Measurements from ENCODE around the gene STK32C. TPM values are rescaled to one million over a fixed set of nuclear protein-coding genes. Genes with fewer than 3 reads are reported as not detected.
A peak's percentile ranks its signal among the peaks of the same experiment; 100 is the strongest.

STK32C gene
- total and polyA plus RNA-seq, 8 donors = 9.9 to 18.2 (median 11.6) TPM

DNA sequence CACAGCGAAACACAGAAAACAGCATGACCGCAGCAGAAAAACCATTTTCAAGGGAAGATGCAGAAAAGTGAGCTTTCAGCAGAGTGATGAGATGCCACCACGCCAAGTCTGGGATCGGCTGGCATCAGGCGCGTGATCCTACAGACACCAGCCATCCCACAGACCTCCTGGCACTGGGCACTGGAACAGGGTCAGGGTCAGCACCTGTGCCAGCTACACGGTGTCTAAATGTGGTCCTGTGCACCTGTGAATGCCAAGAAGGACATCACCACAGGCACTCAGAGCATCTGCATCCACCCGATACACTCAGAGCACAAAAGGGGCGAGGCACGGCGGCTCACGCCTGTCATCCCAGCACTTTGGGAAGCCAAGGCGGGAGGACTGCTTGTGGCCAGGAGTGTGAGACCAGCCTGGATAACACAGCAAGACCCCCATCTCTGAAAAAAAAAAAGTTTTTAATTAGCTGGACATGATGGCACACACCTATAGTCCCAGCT is 31.5 kb downstream of the STK32C start:
- no peaks in the 10 kb centered on the region for H3K27me3 ChIP-seq
- no peaks in the 10 kb centered on the region for H3K9me3 ChIP-seq
- H3K4me3 ChIP-seq = no peak overlapping the region
- intact Hi-C loops (cut with DNase I) = no loop called here
- no peaks in the 10 kb centered on the region for H3K4me1 ChIP-seq
- TF ChIP-seq, protein P1, sequence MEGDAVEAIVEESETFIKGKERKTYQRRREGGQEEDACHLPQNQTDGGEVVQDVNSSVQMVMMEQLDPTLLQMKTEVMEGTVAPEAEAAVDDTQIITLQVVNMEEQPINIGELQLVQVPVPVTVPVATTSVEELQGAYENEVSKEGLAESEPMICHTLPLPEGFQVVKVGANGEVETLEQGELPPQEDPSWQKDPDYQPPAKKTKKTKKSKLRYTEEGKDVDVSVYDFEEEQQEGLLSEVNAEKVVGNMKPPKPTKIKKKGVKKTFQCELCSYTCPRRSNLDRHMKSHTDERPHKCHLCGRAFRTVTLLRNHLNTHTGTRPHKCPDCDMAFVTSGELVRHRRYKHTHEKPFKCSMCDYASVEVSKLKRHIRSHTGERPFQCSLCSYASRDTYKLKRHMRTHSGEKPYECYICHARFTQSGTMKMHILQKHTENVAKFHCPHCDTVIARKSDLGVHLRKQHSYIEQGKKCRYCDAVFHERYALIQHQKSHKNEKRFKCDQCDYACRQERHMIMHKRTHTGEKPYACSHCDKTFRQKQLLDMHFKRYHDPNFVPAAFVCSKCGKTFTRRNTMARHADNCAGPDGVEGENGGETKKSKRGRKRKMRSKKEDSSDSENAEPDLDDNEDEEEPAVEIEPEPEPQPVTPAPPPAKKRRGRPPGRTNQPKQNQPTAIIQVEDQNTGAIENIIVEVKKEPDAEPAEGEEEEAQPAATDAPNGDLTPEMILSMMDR (IDR thresholded peaks at IDR 0.05) = no peak
- DNase-seq (peak in 1 of 4 donors; percentile 39), ATAC-seq (no peak)
- H3K36me3 ChIP-seq = no peaks in the 10 kb centered on the region
- no peak overlapping the region for H3K27ac ChIP-seq

DNA sequence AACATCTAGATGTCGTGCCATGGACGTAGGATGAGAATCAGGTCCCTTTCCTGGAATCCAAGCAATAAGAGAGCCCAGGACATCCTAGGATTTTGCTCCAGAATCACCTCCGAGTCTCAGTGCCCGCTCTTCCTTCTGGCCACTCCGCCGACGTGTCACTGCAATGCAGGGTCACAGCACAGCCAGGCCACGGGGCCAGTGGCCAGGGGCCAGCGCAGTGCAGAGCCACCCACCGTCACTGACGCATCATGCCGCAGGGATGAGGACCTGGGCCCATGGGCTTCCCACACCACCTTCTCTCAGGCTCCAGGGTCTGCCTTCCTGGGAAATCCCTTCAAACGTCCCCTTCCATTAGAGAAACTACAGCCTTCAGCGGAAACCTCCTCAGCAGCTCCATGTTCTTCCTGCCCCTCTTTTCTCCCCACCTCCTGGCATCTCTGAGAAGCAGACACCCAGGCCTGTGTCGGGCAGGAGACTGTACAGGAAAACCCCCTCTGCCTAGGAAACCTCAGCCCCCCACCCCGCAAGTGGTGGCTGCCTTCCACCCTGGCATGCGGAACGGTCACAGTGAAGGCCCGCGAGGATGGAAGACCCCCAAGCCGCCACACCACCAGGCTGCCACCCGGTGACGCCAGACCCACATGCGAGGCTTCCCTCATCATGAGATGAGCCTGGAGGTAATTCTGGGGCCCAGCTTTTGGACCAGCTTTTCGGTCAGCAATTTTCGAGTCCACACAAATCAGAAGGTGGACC is 32.1 kb downstream of the STK32C start:
- Histone ChIP-seq H3K27me3 (no peaks in the 10 kb centered on the region), H3K27ac (no peak overlapping the region), H3K4me1 (no peaks in the 10 kb centered on the region), H3K36me3 (no peaks in the 10 kb centered on the region), H3K9me3 (no peaks in the 10 kb centered on the region), H3K4me3 (no peak overlapping the region)
- ATAC-seq = no peak
- TF ChIP-seq, protein P1 (IDR thresholded peaks at IDR 0.05) = no peak
- intact Hi-C loops (cut with DNase I) = no loop called here
- peak in 1 of 4 donors; percentile 58 for DNase-seq

DNA sequence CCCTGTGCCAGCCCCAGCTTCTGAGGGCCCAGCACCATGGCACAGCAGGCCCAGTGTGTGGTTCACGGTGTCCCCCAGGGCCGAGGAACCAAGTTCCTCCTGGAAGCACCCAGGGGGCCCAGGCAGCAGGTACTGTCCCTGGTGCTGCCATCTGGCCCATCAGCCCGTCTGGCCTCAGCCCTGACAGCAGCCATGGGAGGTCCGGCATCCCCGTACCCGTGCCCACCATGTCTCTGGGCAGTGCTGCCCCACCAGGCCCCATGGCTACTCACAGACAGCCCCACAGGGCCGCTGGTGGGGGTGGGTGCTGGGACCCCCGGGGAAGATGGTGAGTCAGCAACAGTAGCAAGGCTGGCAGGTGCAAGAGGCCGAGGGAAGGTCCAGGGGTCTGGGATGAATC is 32.8 kb downstream of the STK32C start:
- intact Hi-C loops (cut with DNase I) = no loop called here
- H3K27me3 ChIP-seq = no peaks in the 10 kb centered on the region
- ATAC-seq (no peak), DNase-seq (peak in 1 of 4 donors; percentile 62)
- no peak overlapping the region for H3K27ac ChIP-seq
- no peaks in the 10 kb centered on the region for H3K36me3 ChIP-seq
- no peaks in the 10 kb centered on the region for H3K4me1 ChIP-seq
- TF ChIP-seq, protein P1 (IDR thresholded peaks at IDR 0.05) = no peak
- H3K9me3 ChIP-seq = no peaks in the 10 kb centered on the region
- H3K4me3 ChIP-seq = no peak overlapping the region

DNA sequence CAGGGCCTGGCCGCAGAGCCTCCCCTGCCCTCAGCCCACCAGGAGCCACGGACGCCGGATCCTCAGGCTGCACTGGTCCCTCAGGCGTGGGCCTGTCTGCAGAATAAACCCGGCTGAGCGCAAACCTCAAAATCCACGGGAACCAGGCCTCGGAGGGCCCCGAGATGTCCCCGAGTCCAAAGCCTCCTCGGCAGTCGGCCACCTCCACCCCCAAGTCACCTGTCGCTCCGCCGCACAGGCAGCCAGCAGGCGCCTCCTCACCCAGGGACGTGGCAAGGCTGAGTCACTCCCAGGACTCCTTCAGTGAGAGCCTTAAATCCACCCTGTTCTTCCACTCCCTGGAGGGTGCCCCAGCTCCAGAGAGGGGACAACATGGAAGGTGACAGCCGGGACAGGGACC is 33.2 kb downstream of the STK32C start:
- no peak for ATAC-seq
- intact Hi-C loops (cut with DNase I) = no loop called here
- DNase-seq = peak in 1 of 4 donors; percentile 63
- TF ChIP-seq, protein P1 (IDR thresholded peaks at IDR 0.05) = no peak
- H3K36me3 ChIP-seq = no peaks in the 10 kb centered on the region
- no peaks in the 10 kb centered on the region for H3K9me3 ChIP-seq
- H3K27ac ChIP-seq = no peak overlapping the region
- no peaks in the 10 kb centered on the region for H3K4me1 ChIP-seq
- H3K27me3 ChIP-seq = no peaks in the 10 kb centered on the region
- no peak overlapping the region for H3K4me3 ChIP-seq

DNA sequence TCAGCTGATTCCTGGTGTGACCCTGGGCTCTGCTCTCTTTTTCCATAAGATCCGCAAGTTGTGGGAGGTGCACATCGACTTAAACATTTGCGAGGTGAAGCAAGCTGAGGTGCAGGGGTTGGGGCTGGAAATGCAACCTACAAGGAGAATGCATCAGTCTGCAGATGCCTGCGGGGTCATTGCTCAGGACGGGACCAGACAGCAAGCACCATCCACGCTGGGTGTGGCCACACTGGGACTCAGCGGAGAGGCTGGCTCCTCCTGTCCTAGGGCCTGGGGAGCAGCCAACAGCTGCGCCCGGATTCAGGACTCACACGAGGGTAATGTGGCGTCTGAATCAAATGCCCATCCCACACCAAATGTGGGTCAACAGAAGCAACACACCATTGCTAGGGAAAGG is 33.8 kb downstream of the STK32C start:
- Histone ChIP-seq H3K9me3 (no peaks in the 10 kb centered on the region), H3K27ac (no peak overlapping the region), H3K36me3 (no peaks in the 10 kb centered on the region), H3K27me3 (no peaks in the 10 kb centered on the region), H3K4me1 (no peaks in the 10 kb centered on the region), H3K4me3 (no peak overlapping the region)
- no peak for ATAC-seq
- peak in 1 of 4 donors; percentile 57 for DNase-seq
- TF ChIP-seq, protein P1 (IDR thresholded peaks at IDR 0.05) = no peak
- intact Hi-C loops (cut with DNase I) = no loop called here

Measured in left lung (tissue), 10 donors.